Stimulated activated CD8-positive, alpha-beta memory T cell treated with anti-CD3 and anti-CD28 coated beads, Interleukin-12 subunit alpha, Interleukin-12 subunit beta, amount 100 ng/mL, for 24 hours (primary cell): Measurements from ENCODE around the gene GSTM5.
"Not testable (repeated sequence)": the region's sequence is repeated elsewhere in the genome, so short reads cannot be mapped to it uniquely, and the experiment has no call there.

Experiments
- DNase-seq: peaks from one replicate; pipeline ENCODE4 v3.0.0-alpha.2; 2020; ENCODE audit errors: extremely low read depth

GSTM5 gene

DNA sequence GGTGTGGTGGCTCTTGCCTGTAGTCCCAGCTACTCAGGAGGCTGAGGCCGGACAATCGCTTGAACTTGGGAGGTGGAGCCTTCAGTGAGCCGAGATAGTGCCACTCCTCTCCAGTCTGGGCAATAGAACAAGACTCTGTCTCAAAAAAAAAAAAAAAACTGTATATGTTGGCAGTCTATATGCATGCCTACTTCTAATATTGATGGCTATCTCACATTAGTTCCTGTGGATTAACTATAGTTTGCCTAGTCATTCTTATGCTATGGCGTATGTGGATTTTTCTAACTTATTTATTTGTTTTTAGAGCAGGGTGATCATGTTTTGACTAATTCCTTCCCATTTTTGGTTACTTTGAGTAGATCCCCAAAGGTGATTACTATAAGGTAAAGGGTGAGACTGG, 15.0 kb upstream of the GSTM5 start:
- no peak for DNase-seq

DNA sequence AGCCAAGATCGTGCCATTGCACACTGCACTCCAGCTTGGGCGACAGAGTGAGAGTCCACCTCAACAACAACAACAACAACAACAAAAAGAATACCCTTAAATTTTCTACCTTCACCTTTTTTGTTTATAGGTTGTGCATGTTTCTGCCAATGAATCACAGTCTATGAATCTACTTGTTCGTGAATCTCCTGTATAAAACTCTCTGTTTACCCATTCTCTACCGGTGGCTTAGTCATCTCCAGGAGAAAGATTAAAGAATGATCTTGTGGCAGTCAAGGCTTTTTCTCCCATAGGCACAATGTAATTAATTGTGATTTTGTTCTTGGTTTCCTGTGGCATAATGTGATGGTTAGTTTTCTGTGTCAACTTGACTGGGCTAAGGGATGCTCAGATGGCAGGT, 14.2 kb upstream of the GSTM5 start:
- not testable (repeated sequence) for DNase-seq

DNA sequence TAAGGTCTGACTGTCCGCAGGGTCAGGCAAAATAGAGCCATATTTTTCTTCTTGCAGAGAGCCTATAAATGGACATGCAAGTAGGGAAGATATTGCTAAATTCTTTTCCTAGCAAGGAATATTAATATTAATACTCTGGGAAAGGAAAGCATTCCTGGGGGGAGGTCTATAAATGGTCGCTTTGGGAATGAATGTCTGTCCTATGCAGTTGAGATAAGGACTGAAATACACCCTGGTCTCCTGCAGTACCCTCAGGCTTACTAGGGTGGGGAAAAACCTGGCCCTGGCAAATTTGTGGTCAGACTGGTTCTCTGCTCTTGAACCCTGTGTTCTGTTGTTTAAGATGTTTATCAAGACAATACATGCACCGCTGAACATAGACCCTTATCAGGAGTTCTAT, 9.1 kb upstream of the GSTM5 start:
- not testable (repeated sequence) for DNase-seq

DNA sequence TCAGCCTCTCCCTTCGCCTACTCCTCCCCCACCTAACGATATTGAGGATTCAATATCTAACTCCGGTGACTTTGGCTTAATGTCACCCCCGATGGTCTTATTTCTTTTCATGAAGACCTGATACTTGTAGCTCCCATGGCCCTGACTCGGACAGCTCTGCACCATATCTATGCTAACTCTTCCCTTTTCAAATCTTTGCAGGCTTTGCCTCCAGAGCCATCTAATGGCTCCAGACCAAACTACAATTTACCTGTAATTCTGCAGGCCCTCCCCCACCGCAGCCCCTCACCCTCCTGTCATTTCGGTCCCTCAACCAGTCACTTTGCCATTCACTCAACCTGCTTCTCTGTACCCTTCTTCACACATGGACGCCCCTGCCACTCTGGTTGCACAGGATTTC, 7.9 kb upstream of the GSTM5 start:
- no peak for DNase-seq

DNA sequence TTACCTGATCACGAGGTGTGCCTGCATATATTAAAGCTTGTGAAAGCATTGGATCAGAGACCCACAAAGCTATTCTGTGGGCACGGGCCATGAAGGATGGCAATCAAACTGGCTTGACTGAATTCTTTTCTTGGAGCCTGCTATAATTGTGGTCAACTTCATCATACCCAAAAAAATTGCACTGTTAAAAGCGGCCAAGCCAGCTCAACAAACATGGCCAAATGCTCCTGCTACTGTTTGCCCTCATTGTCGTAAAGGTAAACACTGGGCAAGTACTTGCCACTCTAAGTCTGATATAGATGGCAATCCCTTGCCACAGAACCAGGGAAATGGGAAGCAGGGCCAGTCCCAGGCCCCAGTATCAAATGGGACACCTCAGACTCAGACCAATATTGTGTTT, 6.6 kb upstream of the GSTM5 start:
- no peak for DNase-seq

DNA sequence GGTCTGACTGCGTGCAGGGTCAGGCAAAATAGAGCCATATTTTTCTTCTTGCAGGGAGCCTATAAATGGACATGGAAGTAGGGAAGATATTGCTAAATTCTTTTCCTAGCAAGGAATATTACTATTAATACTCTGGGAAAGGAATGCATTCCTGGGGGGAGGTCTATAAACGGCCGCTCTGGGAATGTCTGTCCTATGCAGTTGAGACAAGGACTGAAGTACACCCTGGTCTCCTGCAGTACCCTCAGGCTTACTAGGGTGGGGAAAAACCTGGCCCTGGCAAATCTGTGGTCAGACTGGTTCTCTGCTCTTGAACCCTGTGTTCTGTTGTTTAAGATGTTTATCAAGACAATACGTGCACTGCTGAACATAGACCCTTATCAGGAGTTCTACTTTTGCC, 3.1 kb upstream of the GSTM5 start:
- not testable (repeated sequence) for DNase-seq

DNA sequence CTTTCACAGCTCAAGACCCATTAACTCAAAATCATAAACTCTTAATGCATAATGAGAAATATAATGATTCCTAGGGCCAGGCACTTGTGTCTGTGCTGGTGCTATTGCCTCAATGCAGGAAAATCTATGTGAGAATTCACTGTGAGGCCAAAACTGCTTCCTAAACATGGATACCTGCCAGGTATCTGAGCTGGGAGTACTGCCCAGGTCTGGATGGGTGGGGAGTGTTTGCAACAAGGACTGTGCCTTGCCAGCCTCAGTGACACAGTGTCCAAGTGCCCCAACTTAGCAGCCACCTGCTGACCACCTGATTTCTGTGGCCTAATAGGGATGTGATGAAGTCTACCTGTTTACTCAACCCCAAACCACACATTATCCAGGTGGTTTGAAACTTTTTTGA, 2.2 kb upstream of the GSTM5 start:
- DNase-seq, result not testable (repeated sequence)

DNA sequence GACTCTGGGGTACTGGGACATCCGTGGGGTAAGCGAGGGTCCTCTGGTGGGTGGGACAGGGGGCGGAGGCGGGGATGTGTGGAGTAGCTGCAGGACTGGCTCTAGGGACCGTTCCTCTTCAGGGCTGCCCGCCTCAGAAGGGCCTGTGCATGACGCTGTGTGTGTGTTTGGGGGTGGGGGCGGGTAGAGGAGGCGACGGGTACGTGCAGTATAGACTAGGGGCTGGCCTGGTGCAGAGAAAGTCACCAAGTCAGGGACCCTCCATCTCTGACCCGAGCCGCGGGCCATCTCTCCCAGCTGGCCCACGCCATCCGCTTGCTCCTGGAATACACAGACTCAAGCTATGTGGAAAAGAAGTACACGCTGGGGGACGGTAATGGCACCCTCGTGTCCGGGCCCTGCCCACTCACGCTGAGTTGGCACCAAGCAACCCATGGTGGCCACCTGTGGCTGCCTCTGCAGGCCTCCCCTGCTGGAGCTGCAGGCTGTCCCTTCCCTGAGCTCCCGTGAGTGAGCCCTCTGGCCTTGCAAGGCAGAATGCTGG, 342 bp downstream of the GSTM5 start:
- no peak for DNase-seq

DNA sequence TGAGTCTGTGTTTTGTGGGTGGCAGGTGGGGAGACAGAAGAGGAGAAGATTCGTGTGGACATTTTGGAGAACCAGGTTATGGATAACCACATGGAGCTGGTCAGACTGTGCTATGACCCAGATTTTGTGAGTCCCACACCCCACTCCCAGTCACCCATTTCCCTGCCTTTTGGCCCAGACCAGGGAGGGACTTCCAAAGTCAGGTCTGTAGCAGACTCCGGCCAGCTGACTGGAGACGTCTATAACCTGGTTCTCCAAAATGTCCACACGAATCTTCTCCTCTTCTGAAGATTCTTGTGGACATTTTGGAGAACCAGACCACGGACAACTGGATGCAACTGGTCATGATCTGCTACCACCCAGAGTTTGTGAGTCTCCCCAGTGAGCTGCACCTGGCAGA, 1.6 kb downstream of the GSTM5 start:
- no peak for DNase-seq

DNA sequence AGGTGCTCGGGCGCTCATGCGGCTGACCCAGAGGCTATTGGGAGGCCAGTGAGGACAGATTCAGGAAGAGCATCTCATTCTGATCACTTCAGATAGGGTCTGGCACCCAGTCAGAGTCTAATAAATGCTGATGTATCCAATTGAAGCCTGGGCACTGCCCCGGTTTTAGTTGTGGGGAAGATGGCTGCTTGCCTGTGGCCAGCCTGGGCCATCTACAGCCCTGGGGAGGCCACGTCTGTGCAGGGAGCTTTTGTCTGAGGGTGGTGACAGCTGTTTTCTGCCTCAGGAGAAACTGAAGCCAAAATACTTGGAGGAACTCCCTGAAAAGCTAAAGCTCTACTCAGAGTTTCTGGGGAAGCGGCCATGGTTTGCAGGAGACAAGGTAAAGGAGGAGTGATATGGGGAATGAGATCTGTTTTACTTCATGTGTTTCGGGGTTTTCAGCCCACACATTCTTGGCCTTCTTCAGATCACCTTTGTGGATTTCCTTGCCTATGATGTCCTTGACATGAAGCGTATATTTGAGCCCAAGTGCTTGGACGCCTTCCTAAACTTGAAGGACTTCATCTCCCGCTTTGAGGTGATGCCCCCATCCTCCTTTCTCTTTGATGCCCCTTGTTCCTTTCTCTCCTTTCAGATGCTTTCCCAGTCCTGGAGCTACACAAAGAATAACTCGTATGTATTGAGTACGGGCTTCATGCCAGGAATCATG, 2.8 kb downstream of the GSTM5 start:
- DNase-seq, result no peak

DNA sequence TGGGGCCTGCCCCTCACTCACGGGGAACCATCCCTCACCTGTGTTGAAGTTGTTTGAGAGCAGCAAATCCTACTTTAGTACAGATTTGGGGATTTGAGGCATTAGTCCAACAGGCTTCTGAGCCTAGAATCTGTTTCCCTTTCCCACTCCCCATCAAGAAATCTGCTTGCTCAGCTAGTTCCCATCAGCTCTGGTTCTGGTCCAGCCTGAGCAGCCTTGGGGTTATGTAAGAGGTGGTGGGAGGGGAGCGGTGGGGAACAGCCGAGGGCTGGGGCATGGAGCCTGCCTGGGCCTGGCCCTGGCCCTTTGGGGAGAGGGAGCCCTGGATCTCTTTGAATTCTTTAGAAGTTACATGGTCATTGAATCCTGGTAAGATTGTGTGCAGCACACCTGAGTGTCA, 4.1 kb downstream of the GSTM5 start:
- no peak for DNase-seq

DNA sequence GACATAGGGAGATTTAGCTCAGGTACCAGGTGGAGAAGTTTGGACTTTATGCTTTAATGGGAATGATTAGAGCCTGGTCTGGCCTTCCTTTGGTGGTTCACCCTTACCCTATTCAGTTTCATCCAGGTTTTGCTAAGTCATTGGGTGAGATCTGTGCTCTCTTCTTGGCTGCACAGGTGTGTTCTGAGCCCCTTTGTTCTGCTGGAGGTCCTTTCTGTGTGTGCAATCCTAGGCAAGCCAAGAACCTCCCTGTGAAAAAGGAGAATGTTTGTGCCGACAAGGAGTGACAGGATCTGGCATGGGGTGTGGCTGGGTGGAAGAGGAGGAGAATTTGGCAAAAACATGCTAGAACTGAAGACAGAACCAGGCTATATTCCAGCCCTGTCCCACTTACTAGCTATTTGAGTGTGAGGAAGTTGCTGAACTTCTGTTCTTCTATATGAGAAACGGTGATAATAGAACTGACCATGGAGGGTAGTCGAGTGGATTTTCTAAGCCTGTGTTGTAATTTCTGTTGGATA, 4.6 kb downstream of the GSTM5 start:
- no peak for DNase-seq

DNA sequence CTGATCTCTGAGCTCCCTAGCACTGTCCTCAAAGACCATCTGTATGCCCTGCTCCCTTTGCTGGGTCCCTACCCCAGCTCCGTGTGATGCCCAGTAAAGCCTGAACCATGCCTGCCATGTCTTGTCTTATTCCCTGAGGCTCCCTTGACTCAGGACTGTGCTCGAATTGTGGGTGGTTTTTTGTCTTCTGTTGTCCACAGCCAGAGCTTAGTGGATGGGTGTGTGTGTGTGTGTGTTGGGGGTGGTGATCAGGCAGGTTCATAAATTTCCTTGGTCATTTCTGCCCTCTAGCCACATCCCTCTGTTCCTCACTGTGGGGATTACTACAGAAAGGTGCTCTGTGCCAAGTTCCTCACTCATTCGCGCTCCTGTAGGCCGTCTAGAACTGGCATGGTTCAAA, 5.7 kb downstream of the GSTM5 start:
- no peak for DNase-seq

DNA sequence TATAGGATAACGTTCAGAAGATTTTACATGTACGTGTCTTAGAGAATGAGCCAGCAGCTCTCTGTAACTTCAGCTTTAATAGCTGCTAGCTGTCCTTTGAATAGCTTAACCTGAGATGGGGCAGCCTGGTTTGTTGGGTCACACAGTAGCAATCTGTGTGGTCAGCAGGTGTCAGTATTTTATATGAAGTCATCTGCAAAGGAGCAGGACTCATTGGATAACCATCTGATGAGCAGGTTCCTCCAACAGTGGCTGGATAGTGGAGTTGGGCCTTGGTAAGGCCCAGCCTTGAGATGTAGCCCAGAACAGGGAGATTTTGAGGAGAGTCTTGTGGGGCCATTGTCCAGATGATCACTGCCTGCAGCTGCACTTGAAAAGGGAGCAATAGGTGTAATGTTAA, 6.4 kb downstream of the GSTM5 start:
- no peak for DNase-seq

DNA sequence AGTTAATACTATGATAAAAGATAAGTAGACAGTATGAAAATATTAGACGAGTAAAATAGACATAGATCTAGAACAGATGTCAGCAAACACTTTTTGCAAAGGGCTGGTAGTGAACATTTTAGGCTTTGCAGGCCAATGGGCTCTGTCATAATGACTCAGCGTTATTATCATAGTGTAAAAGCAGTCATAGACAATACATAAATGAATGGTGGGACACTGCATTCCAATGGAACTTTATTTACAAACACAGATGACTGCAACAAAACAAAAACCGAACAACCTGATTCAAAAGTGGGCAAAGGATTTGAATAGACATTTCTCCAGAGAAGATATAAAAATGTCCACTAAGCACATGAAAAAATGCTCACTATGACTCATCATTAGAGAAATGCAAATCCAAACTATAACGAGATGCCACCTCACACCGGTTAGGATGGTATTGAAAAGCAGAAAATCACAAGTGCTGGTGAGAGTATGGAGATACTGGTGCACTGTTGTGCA, 7.3 kb downstream of the GSTM5 start:
- DNase-seq, result no peak

DNA sequence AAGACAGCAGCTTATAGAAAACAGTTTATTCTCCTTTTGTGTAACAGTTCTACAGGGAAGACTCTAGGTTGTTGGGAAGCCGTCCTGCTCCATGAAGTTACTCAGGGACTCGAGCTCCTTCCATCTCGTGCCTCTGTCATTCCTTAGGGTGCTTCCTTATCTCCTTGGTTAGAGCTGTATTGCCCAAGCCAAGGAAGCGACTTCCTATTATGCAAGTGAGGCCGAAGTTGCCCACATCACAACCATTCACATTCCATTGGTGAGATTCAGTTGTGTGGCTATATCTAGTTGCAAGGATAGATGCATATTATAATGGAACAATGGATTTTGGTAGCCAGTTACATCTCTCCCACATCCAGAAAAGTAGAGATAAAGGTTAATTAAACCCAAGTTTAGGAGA, 9.0 kb downstream of the GSTM5 start:
- DNase-seq, result no peak

DNA sequence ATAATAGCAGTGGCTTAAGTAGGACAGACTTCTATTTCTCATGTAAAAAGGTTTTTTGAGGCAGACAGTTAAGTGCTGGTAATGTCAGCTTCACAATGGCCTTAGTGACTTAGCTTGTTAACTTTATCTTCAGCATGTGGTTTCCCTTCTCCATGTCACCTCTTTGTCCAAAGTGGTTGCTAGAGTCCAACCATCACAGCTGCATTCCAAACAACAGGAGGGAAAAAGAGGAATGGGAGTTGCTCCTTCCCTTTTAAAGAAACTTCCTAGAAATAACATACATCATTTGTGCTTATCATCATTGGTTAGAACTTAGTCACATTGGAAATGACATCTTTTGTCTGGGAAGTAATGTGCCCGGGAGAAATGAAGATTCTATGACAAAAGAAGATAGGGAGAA, 9.9 kb downstream of the GSTM5 start:
- no peak for DNase-seq

DNA sequence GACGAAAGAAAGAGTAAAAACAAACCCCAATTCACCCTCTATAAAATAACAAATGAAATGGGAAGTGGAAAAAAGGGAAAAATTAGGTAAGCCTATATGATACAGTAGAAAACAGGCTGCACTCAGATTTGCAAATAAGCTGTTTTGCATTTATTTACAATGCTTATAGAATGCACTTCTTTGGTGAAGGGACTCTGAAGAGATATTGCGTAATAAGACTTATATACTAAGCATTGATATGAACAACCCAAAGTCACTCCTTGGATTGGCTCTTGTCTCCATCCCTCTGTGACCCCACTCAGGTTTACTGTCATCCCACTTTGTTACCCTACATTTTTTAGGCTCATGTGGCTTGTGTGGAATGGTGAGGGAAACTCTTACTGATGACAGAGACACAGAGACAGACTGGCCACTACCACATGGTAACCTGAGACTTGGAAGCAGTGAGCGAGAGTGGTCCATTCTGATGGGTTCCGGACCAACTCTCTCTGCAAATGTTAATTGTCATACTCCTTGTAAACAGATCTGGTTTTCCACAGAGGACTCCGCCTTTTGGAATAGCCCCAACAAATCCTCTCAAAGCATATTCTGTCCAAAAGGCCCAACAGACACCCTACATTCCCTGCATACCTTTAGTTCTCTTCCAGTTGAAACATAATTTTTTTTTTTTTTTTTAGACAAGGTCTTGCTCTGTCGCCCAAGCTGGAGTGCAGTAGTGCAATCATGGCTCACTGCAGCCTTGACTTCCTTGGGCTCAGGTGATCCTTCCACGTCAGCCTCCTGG, 11.0 kb downstream of the GSTM5 start:
- DNase-seq, result no peak

DNA sequence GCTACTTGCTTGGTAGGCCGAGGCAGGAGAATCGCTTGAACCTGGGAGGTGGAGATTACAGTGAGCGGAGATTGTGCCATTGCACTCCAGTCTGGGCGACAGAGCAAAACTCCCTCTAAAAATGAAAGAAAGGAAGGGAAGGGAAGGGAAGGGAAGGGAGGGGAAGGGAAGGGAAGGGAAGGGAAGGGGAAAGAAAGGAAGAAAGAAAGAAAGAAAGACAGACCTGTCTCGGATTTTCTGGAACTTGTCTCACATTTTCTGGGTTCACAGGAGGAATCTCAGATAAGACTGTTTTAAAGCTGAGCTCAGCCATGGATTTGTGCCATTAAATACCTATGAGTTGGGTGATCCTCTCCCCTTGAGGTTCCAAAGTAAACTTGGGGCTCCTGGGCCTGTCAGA, 12.9 kb downstream of the GSTM5 start:
- no peak for DNase-seq

DNA sequence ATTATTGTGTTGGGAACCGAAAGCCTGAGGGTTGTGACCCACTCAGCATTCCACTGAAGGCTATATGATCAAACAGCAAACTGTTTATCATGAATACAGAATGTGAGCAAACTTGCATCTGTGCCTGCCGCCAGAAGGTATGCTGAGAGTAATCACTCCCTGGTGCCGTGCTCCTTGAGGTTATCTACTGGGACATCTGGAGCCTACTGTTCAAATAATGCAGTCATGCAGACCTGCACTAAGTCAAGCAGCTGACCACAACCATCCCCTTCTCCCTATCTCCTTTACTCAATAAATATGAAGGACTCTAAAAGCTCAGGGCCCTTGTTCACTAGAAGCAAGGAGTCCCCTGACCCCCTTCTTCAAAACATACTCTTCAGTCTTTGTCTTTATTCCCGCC, 13.5 kb downstream of the GSTM5 start:
- no peak for DNase-seq

DNA sequence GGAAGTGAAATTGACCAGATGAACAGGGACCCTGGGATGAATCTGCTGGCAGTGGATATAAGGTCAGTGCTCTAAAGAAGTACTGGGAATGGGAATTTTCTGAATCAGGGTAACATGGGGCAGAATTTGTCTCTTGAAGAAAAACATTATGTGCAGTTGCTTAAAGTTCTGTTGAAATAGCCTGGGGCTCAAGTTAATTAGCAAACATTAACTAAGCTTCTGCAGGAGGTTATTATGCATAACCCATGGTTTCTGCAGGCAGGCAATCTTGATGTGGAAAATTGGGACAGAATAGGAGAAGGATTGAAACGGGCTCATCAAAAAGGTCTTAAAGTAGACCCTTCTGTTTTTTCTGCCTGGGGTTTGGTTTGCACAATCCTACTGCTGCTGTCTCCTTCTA, 14.0 kb downstream of the GSTM5 start:
- DNase-seq, result no peak

DNA sequence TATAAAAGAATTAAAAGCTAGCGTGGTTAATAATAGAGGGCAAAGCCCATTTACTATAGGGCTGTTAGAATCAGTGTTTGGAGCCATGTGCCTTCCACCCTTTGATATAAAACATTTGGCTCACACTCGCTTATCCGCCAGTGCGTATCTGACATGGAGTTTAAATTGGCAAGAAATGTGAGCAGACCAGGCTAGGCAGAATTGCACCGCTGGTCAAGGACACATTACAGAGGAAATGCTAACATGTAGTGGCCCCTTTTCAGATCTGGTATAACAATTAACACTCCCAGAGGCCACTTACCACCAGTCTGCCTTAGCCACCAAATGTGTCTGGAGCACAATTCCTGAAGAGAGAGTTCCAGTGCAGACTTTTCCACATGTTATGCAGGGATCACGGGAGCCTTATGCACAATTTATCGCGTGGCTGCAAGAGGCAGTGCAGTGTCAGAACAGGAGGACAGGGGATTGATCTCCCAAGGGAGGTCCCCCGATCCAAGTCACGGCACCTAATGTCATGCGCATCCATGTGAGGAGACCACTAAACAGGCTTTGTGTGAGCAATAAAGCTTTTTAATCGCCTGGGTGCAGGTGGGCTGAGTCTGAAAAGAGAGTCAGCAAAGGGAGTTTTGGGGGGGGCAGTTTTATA, 14.8 kb downstream of the GSTM5 start:
- no peak for DNase-seq
